ENCODE data around the gene IFNGR1. TPM values are rescaled to one million over a fixed set of nuclear protein-coding genes. Genes with fewer than 3 reads are reported as not detected.

IFNGR1 gene
- total RNA-seq, 1 experiment from 2014 or later, result 27.1 TPM

GRCh38 chr6:137177611-137178010, 41.6 kb downstream of the IFNGR1 start:
- Histone ChIP-seq H3K9me3 (ENCODE audit: control insufficient read depth in 1 of 2, insufficient read depth in 1 of 2, low read depth in 1 of 2, low read length in 2 of 2) (peaks cover 3% of the 10 kb centered on the region in 2 experiments; a peak in 1 of 4 replicates), H3K4me3 (replicated peaks in 1 of 2; ENCODE audit: low read depth in 1 of 2, low read length in 2 of 2) (no peak overlapping the region), H2AFZ (ENCODE audit: low read depth, low read length, poor library complexity, severe bottlenecking) (no peak overlapping the region), H3K27me3 (ENCODE audit: insufficient read depth, low read length) (no peaks in the 10 kb centered on the region), H3K9ac (ENCODE audit: low read length) (no peak overlapping the region), H3K4me2 (ENCODE audit: low read length) (no peak overlapping the region), H3K79me2 (ENCODE audit: insufficient read depth, low read length) (no peaks in the 10 kb centered on the region), H3K27ac (ENCODE audit: low read depth, low read length) (no peak overlapping the region), H4K20me1 (ENCODE audit: insufficient read depth) (no peaks in the 10 kb centered on the region), H3K36me3 (ENCODE audit: control insufficient read depth in 1 of 2, insufficient read depth in 2 of 2, low read length in 2 of 2) (no peaks in the 10 kb centered on the region), H3K9me2 (ENCODE audit: insufficient read depth) (no peaks in the 10 kb centered on the region), H3K4me1 (ENCODE audit: control insufficient read depth in 1 of 2, insufficient read depth in 2 of 2, low read length in 2 of 2) (no peaks in the 10 kb centered on the region)
- ChIA-PET POLR2A (no interaction called here), RAD21 (ENCODE audit: low non-redundant PET in 1 of 2, low total read pairs in 2 of 2, uncharacterized antibody in 2 of 2, unreplicated experiment in 2 of 2) (no interaction called here), CTCF (no interaction called here)
- TF ChIP-seq EZH2phosphoT487 (IDR thresholded peaks at IDR 0.05; ENCODE audit: borderline replicate concordance) (no peak), ZFX (IDR thresholded peaks at IDR 0.05) (no peak), EZH2 (IDR thresholded peaks at IDR 0.05) (no peak), YY1 (IDR thresholded peaks at IDR 0.05; ENCODE audit: extremely low read depth, insufficient replicate concordance, low read depth, low read length) (no peak), JUND (IDR thresholded peaks at IDR 0.05) (no peak), ATF3 (IDR thresholded peaks at IDR 0.05) (no peak), POLR2AphosphoS5 (IDR thresholded peaks at IDR 0.05; ENCODE audit: low read depth, low read length) (no peak), CEBPB (IDR thresholded peaks at IDR 0.05; ENCODE audit: low read depth) (no peak), CBX3 (IDR thresholded peaks at IDR 0.05; ENCODE audit: low read depth) (no peak), FOSL1 (IDR thresholded peaks at IDR 0.05; ENCODE audit: low read depth) (no peak), SRF (IDR thresholded peaks at IDR 0.05; ENCODE audit: low read depth) (no peak), MAX (IDR thresholded peaks at IDR 0.05) (no peak)
- DNase-seq (ENCODE audit: low read depth, low spot score), result no peak
- no peak for ATAC-seq
- BruUV-seq (replicated peaks), result no TSS peak
- intact Hi-C loops (cut with micrococcal nuclease), result no loop called here

- no peak overlapping the region for H3K9ac ChIP-seq (ENCODE audit: low read length)
- H3K9me3 ChIP-seq (ENCODE audit: control insufficient read depth in 1 of 2, insufficient read depth in 1 of 2, low read depth in 1 of 2, low read length in 2 of 2), result peaks cover 1 to 2% of the 10 kb centered on the region in 2 experiments; a peak in 1 of 4 replicates
- TF ChIP-seq MAX (IDR thresholded peaks at IDR 0.05) (no peak), FOSL1 (IDR thresholded peaks at IDR 0.05; ENCODE audit: low read depth) (no peak), REST (IDR thresholded peaks at IDR 0.05; ENCODE audit: low read depth) (no peak), CEBPB (IDR thresholded peaks at IDR 0.05; ENCODE audit: low read depth) (no peak), CTCF (IDR thresholded peaks at IDR 0.05 in 2 of 3, conservative IDR thresholded peaks at IDR 0.05 in 1 of 3; ENCODE audit: borderline replicate concordance in 1 of 3, insufficient read depth in 1 of 3, low read depth in 2 of 3, low read length in 2 of 3) (no peak), CBX3 (IDR thresholded peaks at IDR 0.05; ENCODE audit: low read depth) (no peak), TCF7L2 (IDR thresholded peaks at IDR 0.05; ENCODE audit: borderline replicate concordance, extremely low read depth, insufficient read depth, insufficient read length) (no peak), EZH2phosphoT487 (IDR thresholded peaks at IDR 0.05; ENCODE audit: borderline replicate concordance) (no peak)
- H3K79me2 ChIP-seq (ENCODE audit: insufficient read depth, low read length), result no peaks in the 10 kb centered on the region
- no peak overlapping the region for H3K4me3 ChIP-seq (replicated peaks in 1 of 2; ENCODE audit: low read depth in 1 of 2, low read length in 2 of 2)
- BruUV-seq (replicated peaks), result no TSS peak
- intact Hi-C loops (cut with micrococcal nuclease), result no loop called here
- H3K36me3 ChIP-seq (ENCODE audit: control insufficient read depth in 1 of 2, insufficient read depth in 2 of 2, low read length in 2 of 2), result no peaks in the 10 kb centered on the region
- ChIA-PET POLR2A (no interaction called here), RAD21 (ENCODE audit: low non-redundant PET in 1 of 2, low total read pairs in 2 of 2, uncharacterized antibody in 2 of 2, unreplicated experiment in 2 of 2) (no interaction called here), CTCF (no interaction called here)
- no peak for ATAC-seq
- no peak overlapping the region for H3K4me2 ChIP-seq (ENCODE audit: low read length)
- no peaks in the 10 kb centered on the region for H3K27me3 ChIP-seq (ENCODE audit: insufficient read depth, low read length)
- H3K27ac ChIP-seq (ENCODE audit: low read depth, low read length), result no peak overlapping the region
- H3K4me1 ChIP-seq (ENCODE audit: control insufficient read depth in 1 of 2, insufficient read depth in 2 of 2, low read length in 2 of 2), result no peaks in the 10 kb centered on the region
- no peaks in the 10 kb centered on the region for H3K9me2 ChIP-seq (ENCODE audit: insufficient read depth)
- H2AFZ ChIP-seq (ENCODE audit: low read depth, low read length, poor library complexity, severe bottlenecking), result no peak overlapping the region
- no peaks in the 10 kb centered on the region for H4K20me1 ChIP-seq (ENCODE audit: insufficient read depth)
- DNase-seq (ENCODE audit: low read depth, low spot score), result no peak
These were observed 42.5 kb downstream of the IFNGR1 start for GRCh38 chr6:137176729-137177128.

Measured in HCT116 (cell line).